Tibial artery (tissue), 4 donors: ENCODE data around the gene STYXL2.

ENCODE experiments used
- DNase-seq, 2 donors: peaks; one replicate each; pipeline ENCODE4 v3.0.0-alpha.2; 2019
- H3K27ac ChIP-seq, 2 donors: fragments of 200-600 bp; sonication (generic) in 1 of 2; 1 replicate in 1 of 2; 2 replicates in 1 of 2; pipeline ENCODE4 v1.5.1; 2018 to 2019; ENCODE audit warnings: mild to moderate bottlenecking in 1 of 2
- H3K27me3 ChIP-seq, 2 donors: fragments of 200-600 bp; sonication (generic) in 1 of 2; one replicate each; pipeline versions ENCODE4 v1.5.1 to v1.6.0; 2016 to 2019
- H3K36me3 ChIP-seq, 3 donors: fragments of 200-600 bp; sonication (generic) in 2 of 3; one replicate each; pipeline ENCODE4 v1.5.1; 2016 to 2019; ENCODE audit warnings: mild to moderate bottlenecking in 2 of 3
- H3K4me1 ChIP-seq, 4 donors: fragments of 200-600 bp; sonication (generic) in 2 of 4; 1 replicate in 3 of 4; 2 replicates in 1 of 4; pipeline ENCODE4 v1.5.1; 2016 to 2019
- H3K4me3 ChIP-seq, 2 donors: fragments of 200-600 bp; sonication (generic) in 1 of 2; 1 replicate in 1 of 2; 2 replicates in 1 of 2; pipeline ENCODE4 v1.5.1; 2018 to 2019; ENCODE audit warnings: mild to moderate bottlenecking in 2 of 2
- H3K9me3 ChIP-seq, 3 donors: fragments of 200-600 bp; sonication (generic) in 1 of 3; one replicate each; pipeline ENCODE4 v1.5.1; 2016 to 2019
- CTCF ChIP-seq, 2 experiments: fragments of 200-600 bp in 1 of 2; fragments of 450-650 bp in 1 of 2; IDR thresholded peaks; one replicate each; pipeline ENCODE4 v1.5.1; 2017 to 2019; ENCODE audit warnings: antibody characterized with exemption in 2 of 2, mild to moderate bottlenecking in 1 of 2, moderate library complexity in 1 of 2
- intact Hi-C: fragments of 100-400 bp; cut with DNase I; formaldehyde crosslinking; loops from one replicate; pipeline ENCODE4 v1.15.0; 2023; ENCODE audit warnings: low total_unique reads

STYXL2 gene

GRCh38 chr1:167116174-167116573, 22.3 kb downstream of the STYXL2 start:
- no peaks in the 10 kb centered on the region for H3K9me3 ChIP-seq
- intact Hi-C loops, result no loop called here
- no peak overlapping the region for H3K27ac ChIP-seq
- no peak overlapping the region for H3K4me3 ChIP-seq
- peaks cover 0 to 2% (median 0%) of the 10 kb centered on the region in 4 donors for H3K4me1 ChIP-seq
- no peak for DNase-seq
- H3K27me3 ChIP-seq, result no peaks in the 10 kb centered on the region
- no peaks in the 10 kb centered on the region for H3K36me3 ChIP-seq
- TF ChIP-seq CTCF (IDR thresholded peaks at IDR 0.05), result no peak

- Histone ChIP-seq H3K36me3 (no peaks in the 10 kb centered on the region), H3K4me3 (no peak overlapping the region), H3K27me3 (no peaks in the 10 kb centered on the region), H3K9me3 (no peaks in the 10 kb centered on the region), H3K27ac (no peak overlapping the region), H3K4me1 (peaks cover 0 to 8% (median 0%) of the 10 kb centered on the region in 4 donors)
- DNase-seq, result no peak
- no peak for TF ChIP-seq CTCF (IDR thresholded peaks at IDR 0.05)
- intact Hi-C loops, result no loop called here
Measured at GRCh38 chr1:167117225-167117624, 23.4 kb downstream of the STYXL2 start.

- Histone ChIP-seq H3K36me3 (no peaks in the 10 kb centered on the region), H3K9me3 (no peaks in the 10 kb centered on the region), H3K27me3 (no peaks in the 10 kb centered on the region), H3K27ac (no peak overlapping the region), H3K4me3 (no peak overlapping the region), H3K4me1 (peaks cover 0 to 8% (median 0%) of the 10 kb centered on the region in 4 donors)
- no peak for DNase-seq
- no peak for TF ChIP-seq CTCF (IDR thresholded peaks at IDR 0.05)
- intact Hi-C loops, result no loop called here
Measured at GRCh38 chr1:167118188-167118587, 24.3 kb downstream of the STYXL2 start.

GRCh38 chr1:167119696-167120095, 25.8 kb downstream of the STYXL2 start:
- TF ChIP-seq CTCF (IDR thresholded peaks at IDR 0.05), result no peak
- Histone ChIP-seq H3K27ac (no peak overlapping the region), H3K4me1 (peaks cover 0 to 8% (median 0%) of the 10 kb centered on the region in 4 donors), H3K27me3 (no peaks in the 10 kb centered on the region), H3K4me3 (no peak overlapping the region), H3K9me3 (no peaks in the 10 kb centered on the region), H3K36me3 (no peaks in the 10 kb centered on the region)
- intact Hi-C loops, result no loop called here
- DNase-seq, result no peak

GRCh38 chr1:167120899-167121298, 27.0 kb downstream of the STYXL2 start:
- peak overlapping the region; percentile 19 to 21 for H3K4me3 ChIP-seq

More at GRCh38 chr1:167120899-167121298, 27.0 kb downstream of the STYXL2 start:
- no peak for DNase-seq
- H3K27ac ChIP-seq, result no peak overlapping the region
- intact Hi-C loops, result no loop called here
- peaks cover 0 to 8% (median 0%) of the 10 kb centered on the region in 4 donors for H3K4me1 ChIP-seq
- no peak for TF ChIP-seq CTCF (IDR thresholded peaks at IDR 0.05)
- no peaks in the 10 kb centered on the region for H3K9me3 ChIP-seq
- peaks cover 0 to 3% (median 0%) of the 10 kb centered on the region in 3 donors for H3K36me3 ChIP-seq
- H3K27me3 ChIP-seq, result no peaks in the 10 kb centered on the region
